DOHH2 (cell line): ENCODE data around the gene RBM20.

Experiments used
- H3F3A ChIP-seq: fragments of 200-600 bp; sonication (generic), shearing (Covaris generic); 2 replicates; pipeline ENCODE4 v1.6.0; 2016; ENCODE audit warnings: antibody characterized with exemption, mild to moderate bottlenecking; ENCODE audit not compliant: control insufficient read depth, insufficient read depth
- H3K27ac ChIP-seq: fragments of 200-600 bp; sonication (generic); 2 replicates; pipeline ENCODE4 v1.5.1; 2014; ENCODE audit warnings: low read depth, mild to moderate bottlenecking, low read length, moderate library complexity
- H3K27me3 ChIP-seq: fragments of 200-600 bp; sonication (generic); 2 replicates; pipeline ENCODE4 v1.6.1; 2014; ENCODE audit warnings: mild to moderate bottlenecking, low read length, mixed read lengths; ENCODE audit not compliant: control insufficient read depth
- H3K36me3 ChIP-seq: fragments of 200-600 bp; sonication (generic); 2 replicates; pipeline ENCODE4 v1.6.1; 2014; ENCODE audit warnings: mild to moderate bottlenecking, low read length, moderate library complexity, mixed read lengths; ENCODE audit not compliant: control insufficient read depth
- H3K4me1 ChIP-seq: fragments of 200-600 bp; sonication (generic); 2 replicates; pipeline ENCODE4 v1.6.1; 2014; ENCODE audit warnings: mild to moderate bottlenecking, low read length, mixed read lengths; ENCODE audit not compliant: control insufficient read depth
- H3K4me2 ChIP-seq: fragments of 200-600 bp; sonication (generic); 2 replicates; pipeline ENCODE4 v1.6.0; 2014; ENCODE audit warnings: mild to moderate bottlenecking, low read length, moderate library complexity
- H3K4me3 ChIP-seq: fragments of 200-600 bp; sonication (generic); 2 replicates; pipeline ENCODE4 v1.5.1; 2014; ENCODE audit warnings: mild to moderate bottlenecking, low read length, mixed read lengths
- H3K79me2 ChIP-seq: fragments of 200-600 bp; sonication (generic); 2 replicates; pipeline ENCODE4 v1.6.1; 2014; ENCODE audit warnings: mild to moderate bottlenecking, low read length, mixed read lengths; ENCODE audit not compliant: control insufficient read depth
- H3K9me2 ChIP-seq: fragments of 200-600 bp; sonication (generic); replicated peaks from 2 replicates; pipeline ENCODE4 v1.6.1; 2014; ENCODE audit warnings: mild to moderate bottlenecking, low read length, mixed read lengths; ENCODE audit not compliant: control insufficient read depth
- H3K9me3 ChIP-seq: fragments of 200-600 bp; sonication (generic); 2 replicates; pipeline ENCODE4 v1.6.1; 2014; ENCODE audit warnings: antibody characterized with exemption, low read length, mixed read lengths; ENCODE audit not compliant: control insufficient read depth, insufficient read depth
- H4K20me1 ChIP-seq: fragments of 200-600 bp; sonication (generic); 2 replicates; pipeline ENCODE4 v1.6.0; 2014; ENCODE audit warnings: low read depth, mild to moderate bottlenecking, antibody characterized with exemption, low read length, moderate library complexity; ENCODE audit not compliant: control insufficient read depth, insufficient read depth
- EZH2phosphoT487 ChIP-seq: fragments of 200-600 bp; sonication (generic); IDR thresholded peaks from 2 replicates; pipeline ENCODE4 v1.6.1; 2017; ENCODE audit warnings: borderline replicate concordance, mild to moderate bottlenecking, antibody characterized with exemption, low read length, moderate library complexity, mixed read lengths
- TF ChIP-seq, protein P1 (sequence below): fragments of 200-600 bp; sonication (generic); IDR thresholded peaks from one replicate; pipeline ENCODE4 v1.5.1; 2014; ENCODE audit warnings: antibody characterized with exemption, mild to moderate bottlenecking, low read depth, low read length; ENCODE audit not compliant: poor library complexity, severe bottlenecking

Gene RBM20

DNA sequence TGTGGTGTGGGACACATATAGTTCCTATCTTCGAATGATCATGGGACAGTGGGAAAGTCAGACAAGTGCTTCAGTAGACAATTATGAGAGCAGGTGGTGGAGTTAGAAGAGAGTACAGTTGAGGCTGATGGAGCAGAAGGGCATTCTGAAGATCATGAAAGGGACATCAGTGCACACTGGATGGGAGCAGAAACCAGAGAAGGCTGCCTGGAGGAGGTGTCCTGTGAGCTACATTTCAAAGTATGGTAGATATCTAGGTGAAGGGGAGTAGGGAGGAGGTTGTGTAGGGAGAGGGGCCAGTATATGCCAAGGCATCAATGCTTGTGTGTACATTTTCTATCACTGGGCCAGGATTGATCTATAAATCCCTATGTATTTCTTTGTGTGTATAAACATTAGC, 127.3 kb downstream of the RBM20 start:
- Histone ChIP-seq H3F3A (no peaks in the 10 kb centered on the region), H3K27me3 (no peaks in the 10 kb centered on the region), H3K9me2 (no peaks in the 10 kb centered on the region), H3K36me3 (no peaks in the 10 kb centered on the region), H3K4me1 (peaks cover 13% of the 10 kb centered on the region), H3K79me2 (no peaks in the 10 kb centered on the region), H4K20me1 (no peaks in the 10 kb centered on the region), H3K4me3 (no peak overlapping the region), H3K4me2 (no peak overlapping the region), H3K27ac (no peak overlapping the region), H3K9me3 (no peaks in the 10 kb centered on the region)
- TF ChIP-seq, protein P1, sequence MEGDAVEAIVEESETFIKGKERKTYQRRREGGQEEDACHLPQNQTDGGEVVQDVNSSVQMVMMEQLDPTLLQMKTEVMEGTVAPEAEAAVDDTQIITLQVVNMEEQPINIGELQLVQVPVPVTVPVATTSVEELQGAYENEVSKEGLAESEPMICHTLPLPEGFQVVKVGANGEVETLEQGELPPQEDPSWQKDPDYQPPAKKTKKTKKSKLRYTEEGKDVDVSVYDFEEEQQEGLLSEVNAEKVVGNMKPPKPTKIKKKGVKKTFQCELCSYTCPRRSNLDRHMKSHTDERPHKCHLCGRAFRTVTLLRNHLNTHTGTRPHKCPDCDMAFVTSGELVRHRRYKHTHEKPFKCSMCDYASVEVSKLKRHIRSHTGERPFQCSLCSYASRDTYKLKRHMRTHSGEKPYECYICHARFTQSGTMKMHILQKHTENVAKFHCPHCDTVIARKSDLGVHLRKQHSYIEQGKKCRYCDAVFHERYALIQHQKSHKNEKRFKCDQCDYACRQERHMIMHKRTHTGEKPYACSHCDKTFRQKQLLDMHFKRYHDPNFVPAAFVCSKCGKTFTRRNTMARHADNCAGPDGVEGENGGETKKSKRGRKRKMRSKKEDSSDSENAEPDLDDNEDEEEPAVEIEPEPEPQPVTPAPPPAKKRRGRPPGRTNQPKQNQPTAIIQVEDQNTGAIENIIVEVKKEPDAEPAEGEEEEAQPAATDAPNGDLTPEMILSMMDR, result no peak
- no peak for TF ChIP-seq EZH2phosphoT487

GRCh38 chr10:110771991-110772390, 127.9 kb downstream of the RBM20 start:
- Histone ChIP-seq H4K20me1 (no peaks in the 10 kb centered on the region), H3K9me3 (no peaks in the 10 kb centered on the region)

GRCh38 chr10:110772454-110773025, 128.4 kb downstream of the RBM20 start:
- no peaks in the 10 kb centered on the region for H3K9me2 ChIP-seq
- no peak overlapping the region for H3K27ac ChIP-seq
- H4K20me1 ChIP-seq, result no peaks in the 10 kb centered on the region
- no peaks in the 10 kb centered on the region for H3K79me2 ChIP-seq
- no peaks in the 10 kb centered on the region for H3K9me3 ChIP-seq
- H3K27me3 ChIP-seq, result no peaks in the 10 kb centered on the region; the same call in 1 of the 2 replicates
- no peak for TF ChIP-seq EZH2phosphoT487
- TF ChIP-seq, protein P1, result no peak
- H3K36me3 ChIP-seq, result no peaks in the 10 kb centered on the region
- H3K4me3 ChIP-seq, result no peak overlapping the region
- peaks cover 13% of the 10 kb centered on the region for H3K4me1 ChIP-seq
- H3K4me2 ChIP-seq, result no peak overlapping the region
- no peaks in the 10 kb centered on the region for H3F3A ChIP-seq

More at GRCh38 chr10:110771991-110772390, 127.9 kb downstream of the RBM20 start:
- Histone ChIP-seq H3K4me2 (no peak overlapping the region), H3K4me3 (no peak overlapping the region), H3K4me1 (peaks cover 13% of the 10 kb centered on the region), H3K9me2 (no peaks in the 10 kb centered on the region), H3F3A (no peaks in the 10 kb centered on the region), H3K36me3 (no peaks in the 10 kb centered on the region), H3K27ac (no peak overlapping the region), H3K27me3 (no peaks in the 10 kb centered on the region), H3K79me2 (no peaks in the 10 kb centered on the region)
- no peak for TF ChIP-seq EZH2phosphoT487
- TF ChIP-seq, protein P1, result no peak

GRCh38 chr10:110773693-110774068, 129.5 kb downstream of the RBM20 start:
- peaks cover 9% of the 10 kb centered on the region for H3K4me1 ChIP-seq
- TF ChIP-seq, protein P1, result no peak
- TF ChIP-seq EZH2phosphoT487, result no peak
- H3K27me3 ChIP-seq, result peaks cover 9% of the 10 kb centered on the region; the same call in 1 of the 2 replicates
- H3K27ac ChIP-seq, result no peak overlapping the region
- no peaks in the 10 kb centered on the region for H4K20me1 ChIP-seq
- no peaks in the 10 kb centered on the region for H3K9me2 ChIP-seq
- H3F3A ChIP-seq, result no peaks in the 10 kb centered on the region
- H3K4me3 ChIP-seq, result no peak overlapping the region
- no peaks in the 10 kb centered on the region for H3K36me3 ChIP-seq
- no peaks in the 10 kb centered on the region for H3K79me2 ChIP-seq
- H3K9me3 ChIP-seq, result no peaks in the 10 kb centered on the region
- no peak overlapping the region for H3K4me2 ChIP-seq
